AG09319 (cell line): ENCODE data around the gene SCUBE1.

Experiments used
- DNase-seq: peaks from one replicate; pipeline ENCODE4 v3.0.0-alpha.2; 2010; ENCODE audit warnings: low read depth; ENCODE audit errors: extremely low read depth
- TF ChIP-seq, protein P1 (sequence below): IDR thresholded peaks from 2 replicates; pipeline ENCODE4 v1.5.1; 2011; ENCODE audit warnings: low read depth, mild to moderate bottlenecking, inconsistent platforms, low read length, moderate library complexity

The SCUBE1 gene

GRCh38 chr22:43257549-43257948 lies 85.6 kb downstream of the SCUBE1 start:
- no peak for DNase-seq
- TF ChIP-seq, protein P1, sequence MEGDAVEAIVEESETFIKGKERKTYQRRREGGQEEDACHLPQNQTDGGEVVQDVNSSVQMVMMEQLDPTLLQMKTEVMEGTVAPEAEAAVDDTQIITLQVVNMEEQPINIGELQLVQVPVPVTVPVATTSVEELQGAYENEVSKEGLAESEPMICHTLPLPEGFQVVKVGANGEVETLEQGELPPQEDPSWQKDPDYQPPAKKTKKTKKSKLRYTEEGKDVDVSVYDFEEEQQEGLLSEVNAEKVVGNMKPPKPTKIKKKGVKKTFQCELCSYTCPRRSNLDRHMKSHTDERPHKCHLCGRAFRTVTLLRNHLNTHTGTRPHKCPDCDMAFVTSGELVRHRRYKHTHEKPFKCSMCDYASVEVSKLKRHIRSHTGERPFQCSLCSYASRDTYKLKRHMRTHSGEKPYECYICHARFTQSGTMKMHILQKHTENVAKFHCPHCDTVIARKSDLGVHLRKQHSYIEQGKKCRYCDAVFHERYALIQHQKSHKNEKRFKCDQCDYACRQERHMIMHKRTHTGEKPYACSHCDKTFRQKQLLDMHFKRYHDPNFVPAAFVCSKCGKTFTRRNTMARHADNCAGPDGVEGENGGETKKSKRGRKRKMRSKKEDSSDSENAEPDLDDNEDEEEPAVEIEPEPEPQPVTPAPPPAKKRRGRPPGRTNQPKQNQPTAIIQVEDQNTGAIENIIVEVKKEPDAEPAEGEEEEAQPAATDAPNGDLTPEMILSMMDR, result no peak

DNA sequence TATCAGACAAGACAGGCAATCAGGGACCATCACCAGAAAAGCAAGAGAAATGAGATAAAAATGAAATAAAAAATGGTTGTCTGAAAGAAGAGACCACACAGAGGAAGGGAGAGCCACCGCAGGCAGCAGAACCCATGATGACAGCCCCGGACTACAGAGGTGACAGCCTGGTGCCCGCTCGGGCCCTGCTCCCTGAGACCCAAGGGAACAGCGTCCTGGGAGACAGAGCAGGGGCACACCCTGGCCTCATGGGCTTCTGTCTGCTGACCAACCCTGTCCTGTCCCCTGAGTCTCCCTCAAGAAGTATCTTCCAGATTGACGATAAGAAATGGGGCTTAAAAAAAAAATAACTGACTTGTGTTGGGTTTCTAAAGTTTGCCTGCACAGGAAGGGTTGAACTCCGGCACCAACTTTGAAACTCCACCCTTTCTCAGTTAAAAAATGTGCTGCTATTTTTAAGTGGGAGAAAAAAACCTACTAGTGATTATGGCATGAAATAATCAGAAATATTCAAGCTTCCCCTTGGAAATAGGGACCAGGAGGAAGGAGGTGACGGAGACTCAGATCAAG lies 86.1 kb downstream of the SCUBE1 start:
- TF ChIP-seq, protein P1, result no peak
- DNase-seq, result no peak

- DNase-seq, result no peak
- TF ChIP-seq, protein P1, result no peak
These were observed 86.6 kb downstream of the SCUBE1 start for GRCh38 chr22:43256569-43256968.

DNA sequence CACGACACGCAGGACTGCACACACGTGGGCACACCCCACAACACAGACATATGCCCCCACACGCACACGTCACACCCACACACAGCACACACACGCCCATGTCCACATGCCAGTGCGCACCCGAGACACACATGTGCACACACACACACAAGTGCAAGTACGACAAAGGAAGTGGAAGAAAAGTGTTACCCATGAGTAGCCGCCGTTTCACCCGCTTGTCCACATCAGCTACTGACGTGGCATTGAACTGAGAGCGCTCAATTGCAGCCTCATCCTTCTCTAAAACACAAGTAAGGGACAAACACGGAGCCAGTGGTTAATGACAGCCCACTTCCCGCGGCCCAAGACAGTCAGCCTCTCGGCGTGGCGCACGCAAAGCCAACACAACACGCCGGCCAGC lies 87.9 kb downstream of the SCUBE1 start:
- TF ChIP-seq, protein P1, result no peak
- DNase-seq, result no peak

GRCh38 chr22:43253839-43254238 lies 89.3 kb downstream of the SCUBE1 start:
- DNase-seq, result no peak

DNA sequence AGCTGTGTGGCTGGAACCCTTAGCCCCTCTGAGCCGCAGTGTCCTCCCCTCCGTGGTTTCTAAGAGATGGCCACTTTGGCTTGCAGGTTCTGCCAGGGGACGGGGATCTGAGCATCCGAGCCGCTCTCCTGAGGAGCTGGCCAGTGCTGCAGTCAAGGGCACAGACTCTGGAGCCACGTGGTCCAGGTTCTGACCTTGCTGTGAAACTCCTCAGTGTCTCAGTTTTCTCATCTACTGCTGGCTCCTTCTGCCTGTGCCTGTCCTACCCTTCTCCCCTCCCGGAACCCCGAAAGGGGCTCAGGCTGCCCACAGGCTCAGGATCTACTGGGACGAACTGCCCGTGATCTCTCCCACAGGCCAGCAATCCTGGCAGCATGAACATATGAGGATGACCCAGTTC lies 90.9 kb downstream of the SCUBE1 start:
- no peak for DNase-seq
- TF ChIP-seq, protein P1, result no peak

More at GRCh38 chr22:43253839-43254238, 89.3 kb downstream of the SCUBE1 start:
- TF ChIP-seq, protein P1, result no peak

- DNase-seq, result no peak
- TF ChIP-seq, protein P1, result no peak
These were observed 93.2 kb downstream of the SCUBE1 start for GRCh38 chr22:43249789-43250471.
